ENCODE results near the gene APOC1. TPM values are rescaled to one million over a fixed set of nuclear protein-coding genes. Genes with fewer than 3 reads are reported as not detected.
A peak's percentile ranks its signal among the peaks of the same experiment; 100 is the strongest.

Gene APOC1
- total RNA-seq, 1 donor from 2014 or later = 2.2 TPM

DNA sequence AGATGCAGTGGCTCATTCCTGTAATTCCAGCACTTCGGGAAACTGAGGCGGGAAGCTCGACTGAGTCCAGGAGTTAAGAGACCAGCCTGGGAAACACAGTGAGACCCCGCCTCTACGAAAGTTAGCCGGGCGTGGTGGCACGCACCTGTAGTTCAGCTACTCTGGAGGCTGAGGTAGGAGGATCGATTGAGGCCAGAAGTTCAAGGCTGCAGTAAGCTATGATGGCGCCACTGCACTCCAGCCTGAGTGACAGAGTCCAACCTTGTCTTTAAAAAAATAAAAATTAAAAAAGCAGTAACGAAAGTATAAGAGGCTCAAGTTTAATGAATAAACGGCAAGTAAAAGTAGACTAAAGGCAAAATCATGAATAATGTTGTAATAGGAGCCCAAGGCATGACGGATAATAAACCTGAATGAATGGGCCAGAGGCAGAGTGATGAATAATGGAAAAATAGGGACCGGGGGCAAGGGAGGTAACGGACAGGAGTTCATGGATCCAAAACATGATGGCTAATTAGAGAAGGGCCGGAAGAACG is 24.5 kb upstream of the APOC1 start:
- H3K36me3 Mint-ChIP-seq (ENCODE audit: low read depth, unreplicated experiment) = peaks cover 28% of the 10 kb centered on the region
- no peak for FAIRE-seq

GRCh38 chr19:44890366-44891015 is 23.9 kb upstream of the APOC1 start:
- H3K36me3 ChIP-seq (ENCODE audit: insufficient read depth, low read length) = peaks cover 24% of the 10 kb centered on the region
- no peaks in the 10 kb centered on the region for H3K27me3 ChIP-seq (ENCODE audit: insufficient read depth, low read length)
- peak overlapping the region; percentile 91 for H3K27ac ChIP-seq (ENCODE audit: low read depth, low read length)
- Mint-ChIP-seq H3K36me3 (ENCODE audit: low read depth, unreplicated experiment) (peaks cover 30% of the 10 kb centered on the region), H3K27ac (ENCODE audit: unreplicated experiment) (peak overlapping the region; percentile 84), H3K9me3 (ENCODE audit: unreplicated experiment) (no peaks in the 10 kb centered on the region), H3K4me3 (ENCODE audit: unreplicated experiment) (peak overlapping the region; percentile 87), H3K4me1 (ENCODE audit: low read depth, unreplicated experiment) (peaks cover 27% of the 10 kb centered on the region), H3K27me3 (ENCODE audit: low read depth, unreplicated experiment) (no peaks in the 10 kb centered on the region)
- H3K9ac ChIP-seq (ENCODE audit: low read length) = peak overlapping the region; percentile 74
- H3K4me3 ChIP-seq (ENCODE audit: insufficient read depth, low read depth, low read length) = peak overlapping the region; percentile 57
- no peaks in the 10 kb centered on the region for H3K9me3 ChIP-seq (ENCODE audit: insufficient read depth, low read depth, low read length)
- DNase-seq (ENCODE audit: low read depth) (peak; percentile 99), FAIRE-seq (peak; percentile 99)
- peak overlapping the region; percentile 86 for H3K4me2 ChIP-seq (ENCODE audit: low read length)
- peaks cover 30% of the 10 kb centered on the region for H4K20me1 ChIP-seq (ENCODE audit: insufficient read depth, low read length)
- H2AFZ ChIP-seq (ENCODE audit: low read depth, low read length) = peak overlapping the region; percentile 75
- peaks cover 23% of the 10 kb centered on the region for H3K4me1 ChIP-seq (ENCODE audit: insufficient read depth, low read length)
- peaks cover 40% of the 10 kb centered on the region for H3K79me2 ChIP-seq (ENCODE audit: insufficient read depth, low read length)
- no peak for TF ChIP-seq EZH2 (IDR thresholded peaks at IDR 0.05; ENCODE audit: insufficient read depth, low read length)
- no peak for TF ChIP-seq CTCF (IDR thresholded peaks at IDR 0.05; ENCODE audit: insufficient read depth, low read depth, low read length)

More for the DNA sequence above, 24.5 kb upstream of the APOC1 start:
- peak overlapping the region; percentile 72 for H3K4me3 Mint-ChIP-seq (ENCODE audit: unreplicated experiment)
- peaks cover 26% of the 10 kb centered on the region for H4K20me1 ChIP-seq (ENCODE audit: insufficient read depth, low read length)
- no peaks in the 10 kb centered on the region for H3K27me3 ChIP-seq (ENCODE audit: insufficient read depth, low read length)
- peak overlapping the region; percentile 91 for H3K27ac ChIP-seq (ENCODE audit: low read depth, low read length)
- no peaks in the 10 kb centered on the region for H3K27me3 Mint-ChIP-seq (ENCODE audit: low read depth, unreplicated experiment)
- TF ChIP-seq EZH2 (IDR thresholded peaks at IDR 0.05; ENCODE audit: insufficient read depth, low read length) (no peak), CTCF (IDR thresholded peaks at IDR 0.05; ENCODE audit: insufficient read depth, low read depth, low read length) (no peak)
- H3K9me3 ChIP-seq (ENCODE audit: insufficient read depth, low read depth, low read length) = no peaks in the 10 kb centered on the region
- peaks cover 23% of the 10 kb centered on the region for H3K4me1 ChIP-seq (ENCODE audit: insufficient read depth, low read length)
- no peak for DNase-seq (ENCODE audit: low read depth)
- no peaks in the 10 kb centered on the region for H3K9me3 Mint-ChIP-seq (ENCODE audit: unreplicated experiment)
- peak overlapping the region; percentile 75 for H2AFZ ChIP-seq (ENCODE audit: low read depth, low read length)
- peak overlapping the region; percentile 57 for H3K4me3 ChIP-seq (ENCODE audit: insufficient read depth, low read depth, low read length)
- H3K9ac ChIP-seq (ENCODE audit: low read length) = peak overlapping the region; percentile 74
- peak overlapping the region; percentile 86 for H3K4me2 ChIP-seq (ENCODE audit: low read length)
- H3K27ac Mint-ChIP-seq (ENCODE audit: unreplicated experiment) = peak overlapping the region; percentile 84
- peaks cover 36% of the 10 kb centered on the region for H3K79me2 ChIP-seq (ENCODE audit: insufficient read depth, low read length)
- H3K36me3 ChIP-seq (ENCODE audit: insufficient read depth, low read length) = peaks cover 22% of the 10 kb centered on the region
- peaks cover 24% of the 10 kb centered on the region for H3K4me1 Mint-ChIP-seq (ENCODE audit: low read depth, unreplicated experiment)

Data from astrocyte (in vitro differentiated cells and primary cell).